ENCODE measurements around the gene ERBB4.

- TF ChIP-seq CTCF (IDR thresholded peaks at IDR 0.05; ENCODE audit: low read length) (no peak), EZH2 (optimal IDR thresholded peaks at IDR 0.05; ENCODE audit: low read depth, low read length) (no peak)
These were observed 1025.2 kb downstream of the ERBB4 start for GRCh38 chr2:211513446-211513845.

All from MM.1S (cell line).